HEK293 (cell line): ENCODE data around the gene TRIM46.

Experiments
- CTCF ChIP-seq: fragments of 450-650 bp; formaldehyde crosslinking; IDR thresholded peaks from 2 replicates; pipeline ENCODE4 v1.5.1; 2016; ENCODE audit warnings: missing biosample characterization, missing genetic modification characterization
- REPIN1 ChIP-seq: fragments of 450-650 bp; formaldehyde crosslinking; IDR thresholded peaks from 2 replicates; pipeline ENCODE4 v1.5.1; 2017; ENCODE audit warnings: missing biosample characterization, missing genetic modification characterization, low read depth
- TCF7L2 ChIP-seq: IDR thresholded peaks from 2 replicates; pipeline ENCODE4 v1.6.1; 2011; ENCODE audit warnings: low read depth, mild to moderate bottlenecking, inconsistent platforms, low read length, moderate library complexity, borderline replicate concordance
- ZBTB7A ChIP-seq: fragments of 450-650 bp; formaldehyde crosslinking; IDR thresholded peaks from 2 replicates; pipeline ENCODE4 v1.5.1; 2016; ENCODE audit warnings: low read depth, missing biosample characterization, missing genetic modification characterization
- ZNF341 ChIP-seq: fragments of 450-650 bp; formaldehyde crosslinking; IDR thresholded peaks from 2 replicates; pipeline ENCODE4; 2016; ENCODE audit warnings: low read depth, missing biosample characterization, missing genetic modification characterization
- TF ChIP-seq, protein P1 (sequence below): fragments of 450-650 bp; formaldehyde crosslinking; IDR thresholded peaks from 2 replicates; pipeline ENCODE4 v1.5.1; 2016; ENCODE audit warnings: missing biosample characterization, missing genetic modification characterization

- TF ChIP-seq CTCF (tag by site-specific recombination) (no peak), ZBTB7A (tag by site-specific recombination) (no peak), TCF7L2 (no peak), ZNF341 (tag by site-specific recombination) (no peak), REPIN1 (tag by site-specific recombination) (no peak)
- TF ChIP-seq, protein P1, sequence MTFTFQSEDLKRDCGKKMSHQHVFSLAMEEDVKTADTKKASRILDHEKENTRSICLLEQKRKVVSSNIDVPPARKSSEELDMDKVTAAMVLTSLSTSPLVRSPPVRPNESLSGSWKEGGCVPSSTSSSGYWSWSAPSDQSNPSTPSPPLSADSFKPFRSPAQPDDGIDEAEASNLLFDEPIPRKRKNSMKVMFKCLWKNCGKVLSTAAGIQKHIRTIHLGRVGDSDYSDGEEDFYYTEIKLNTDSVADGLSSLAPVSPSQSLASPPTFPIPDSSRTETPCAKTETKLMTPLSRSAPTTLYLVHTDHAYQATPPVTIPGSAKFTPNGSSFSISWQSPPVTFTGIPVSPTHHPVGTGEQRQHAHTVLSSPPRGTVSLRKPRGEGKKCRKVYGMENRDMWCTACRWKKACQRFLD, result no peak
Measured at GRCh38 chr1:155205035-155205434, 31.4 kb downstream of the TRIM46 start.
